ENCODE measurements around the gene TRAF1.

- no peak for TF ChIP-seq CTCF (IDR thresholded peaks at IDR 0.05)
- no peak for TF ChIP-seq POLR2A (IDR thresholded peaks at IDR 0.05)
- TF ChIP-seq POLR2AphosphoS5 (IDR thresholded peaks at IDR 0.05): no peak
Observed at GRCh38 chr9:120924698-120925534, 1.7 kb downstream of the TRAF1 start.

Data from suprapubic skin (tissue), 4 donors.